ENCODE data around the gene FAM3A.

- TF ChIP-seq POLR2A (IDR thresholded peaks at IDR 0.05) (no peak), CTCF (IDR thresholded peaks at IDR 0.05) (no peak)
These were observed 29.7 kb upstream of the FAM3A start for GRCh38 chrX:154545673-154546274.

All from esophagus squamous epithelium (tissue), 4 donors.